GM12872 (cell line): ENCODE results near the gene IDUA.

Experiments used
- TF ChIP-seq, protein P1 (sequence below): IDR thresholded peaks from 3 replicates; pipeline ENCODE4 v1.5.1; 2011; ENCODE audit warnings: low read depth, mild to moderate bottlenecking, low read length, moderate library complexity; ENCODE audit not compliant: insufficient read depth

Gene IDUA

DNA sequence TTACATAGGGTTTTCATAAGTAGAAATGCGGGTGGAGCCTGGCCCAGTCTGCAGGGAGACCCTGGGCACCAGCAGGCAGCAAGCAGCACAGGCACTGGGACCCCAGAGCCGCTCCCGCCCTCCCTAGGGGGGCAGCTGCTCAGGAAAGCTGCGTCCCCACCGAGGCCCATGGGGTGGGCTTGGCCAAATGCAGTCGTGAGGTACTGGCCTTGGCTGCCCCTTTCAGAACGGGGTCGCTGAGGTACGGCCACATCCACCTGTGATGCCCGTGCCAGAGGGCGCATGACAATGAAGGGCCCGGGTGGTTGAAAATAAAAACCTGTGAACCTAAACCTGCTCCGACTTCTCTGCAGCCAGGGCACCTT lies 37.9 kb upstream of the IDUA start:
- TF ChIP-seq, protein P1, sequence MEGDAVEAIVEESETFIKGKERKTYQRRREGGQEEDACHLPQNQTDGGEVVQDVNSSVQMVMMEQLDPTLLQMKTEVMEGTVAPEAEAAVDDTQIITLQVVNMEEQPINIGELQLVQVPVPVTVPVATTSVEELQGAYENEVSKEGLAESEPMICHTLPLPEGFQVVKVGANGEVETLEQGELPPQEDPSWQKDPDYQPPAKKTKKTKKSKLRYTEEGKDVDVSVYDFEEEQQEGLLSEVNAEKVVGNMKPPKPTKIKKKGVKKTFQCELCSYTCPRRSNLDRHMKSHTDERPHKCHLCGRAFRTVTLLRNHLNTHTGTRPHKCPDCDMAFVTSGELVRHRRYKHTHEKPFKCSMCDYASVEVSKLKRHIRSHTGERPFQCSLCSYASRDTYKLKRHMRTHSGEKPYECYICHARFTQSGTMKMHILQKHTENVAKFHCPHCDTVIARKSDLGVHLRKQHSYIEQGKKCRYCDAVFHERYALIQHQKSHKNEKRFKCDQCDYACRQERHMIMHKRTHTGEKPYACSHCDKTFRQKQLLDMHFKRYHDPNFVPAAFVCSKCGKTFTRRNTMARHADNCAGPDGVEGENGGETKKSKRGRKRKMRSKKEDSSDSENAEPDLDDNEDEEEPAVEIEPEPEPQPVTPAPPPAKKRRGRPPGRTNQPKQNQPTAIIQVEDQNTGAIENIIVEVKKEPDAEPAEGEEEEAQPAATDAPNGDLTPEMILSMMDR, result no peak

DNA sequence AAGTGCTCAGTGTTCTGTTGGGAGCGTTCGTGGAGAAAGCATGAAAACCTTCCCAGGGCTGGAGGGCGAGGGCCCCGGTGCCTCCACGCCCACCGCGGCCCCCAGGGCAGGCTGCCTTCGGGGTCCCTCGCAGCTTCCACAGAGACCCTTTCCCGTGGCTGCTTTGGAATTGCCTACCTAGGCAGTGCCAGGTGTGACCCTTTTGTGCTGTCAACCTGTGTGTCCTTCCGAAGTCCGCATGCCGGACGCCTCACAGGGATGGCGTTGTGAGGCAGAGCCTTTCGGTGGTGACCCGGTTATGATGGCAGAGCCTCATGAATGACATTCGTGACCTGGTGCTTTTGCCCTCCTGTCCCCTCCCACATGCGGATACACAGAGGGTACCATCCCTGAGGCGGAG lies 37.2 kb upstream of the IDUA start:
- TF ChIP-seq, protein P1, result no peak

DNA sequence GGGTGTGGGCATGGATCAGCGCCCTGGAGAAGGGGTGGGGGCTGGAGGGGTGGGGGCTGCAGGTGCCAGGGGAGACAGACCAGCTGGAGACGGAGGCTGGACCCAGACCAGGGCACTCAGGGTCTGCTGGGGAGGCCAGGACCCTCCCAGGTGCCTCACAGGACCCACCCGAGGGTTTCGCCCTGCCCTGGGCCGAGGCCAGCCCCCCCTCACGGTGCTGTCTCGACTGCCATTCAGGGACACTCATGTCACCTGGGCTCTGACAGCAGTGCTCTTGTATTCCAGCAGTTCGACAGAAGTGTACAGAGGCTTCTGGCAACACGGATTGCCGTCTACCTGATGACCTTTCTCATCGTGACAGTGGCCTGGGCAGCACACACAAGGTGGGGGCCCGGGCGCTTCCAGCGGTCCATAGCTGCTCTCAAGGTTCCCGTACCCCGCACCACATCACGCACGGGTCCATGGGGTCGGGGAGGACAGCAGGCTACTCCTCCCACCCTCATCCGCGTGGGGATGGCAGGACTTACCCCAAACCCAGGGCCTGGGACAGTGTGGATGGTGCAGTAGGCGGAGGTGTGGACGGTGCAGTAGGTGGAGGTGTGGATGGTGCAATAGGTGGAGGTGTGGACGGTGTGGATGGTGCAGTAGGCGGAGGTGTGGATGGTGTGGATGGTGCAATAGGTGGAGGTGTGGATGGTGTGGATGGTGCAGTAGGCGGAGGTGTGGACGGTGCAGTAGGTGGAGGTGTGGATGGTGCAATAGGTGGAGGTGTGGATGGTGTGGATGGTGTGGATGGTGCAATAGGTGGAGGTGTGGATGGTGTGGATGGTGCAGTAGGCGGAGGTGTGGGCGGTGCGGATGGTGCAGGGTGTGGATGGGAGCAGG lies 36.5 kb upstream of the IDUA start:
- TF ChIP-seq, protein P1, result no peak

DNA sequence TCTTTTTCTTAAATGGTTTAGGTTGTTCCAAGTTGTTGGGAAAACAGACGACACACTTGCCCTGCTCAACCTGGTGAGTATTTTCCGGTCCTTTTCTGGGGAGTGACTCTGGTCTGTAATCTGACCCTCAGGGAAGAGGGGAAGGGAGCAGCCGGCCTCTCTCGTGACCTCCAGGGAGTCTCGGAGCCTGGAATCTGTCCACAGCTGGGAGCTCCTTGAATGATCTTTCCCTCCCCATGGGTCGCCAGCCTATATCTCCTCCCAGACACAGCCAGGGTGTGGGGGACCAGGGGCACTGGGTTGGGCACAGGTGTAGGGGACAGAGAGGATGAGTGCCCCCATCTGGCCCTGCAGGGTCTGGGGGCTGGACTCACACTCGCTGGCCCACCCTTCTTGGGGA lies 35.7 kb upstream of the IDUA start:
- TF ChIP-seq, protein P1, result no peak

DNA sequence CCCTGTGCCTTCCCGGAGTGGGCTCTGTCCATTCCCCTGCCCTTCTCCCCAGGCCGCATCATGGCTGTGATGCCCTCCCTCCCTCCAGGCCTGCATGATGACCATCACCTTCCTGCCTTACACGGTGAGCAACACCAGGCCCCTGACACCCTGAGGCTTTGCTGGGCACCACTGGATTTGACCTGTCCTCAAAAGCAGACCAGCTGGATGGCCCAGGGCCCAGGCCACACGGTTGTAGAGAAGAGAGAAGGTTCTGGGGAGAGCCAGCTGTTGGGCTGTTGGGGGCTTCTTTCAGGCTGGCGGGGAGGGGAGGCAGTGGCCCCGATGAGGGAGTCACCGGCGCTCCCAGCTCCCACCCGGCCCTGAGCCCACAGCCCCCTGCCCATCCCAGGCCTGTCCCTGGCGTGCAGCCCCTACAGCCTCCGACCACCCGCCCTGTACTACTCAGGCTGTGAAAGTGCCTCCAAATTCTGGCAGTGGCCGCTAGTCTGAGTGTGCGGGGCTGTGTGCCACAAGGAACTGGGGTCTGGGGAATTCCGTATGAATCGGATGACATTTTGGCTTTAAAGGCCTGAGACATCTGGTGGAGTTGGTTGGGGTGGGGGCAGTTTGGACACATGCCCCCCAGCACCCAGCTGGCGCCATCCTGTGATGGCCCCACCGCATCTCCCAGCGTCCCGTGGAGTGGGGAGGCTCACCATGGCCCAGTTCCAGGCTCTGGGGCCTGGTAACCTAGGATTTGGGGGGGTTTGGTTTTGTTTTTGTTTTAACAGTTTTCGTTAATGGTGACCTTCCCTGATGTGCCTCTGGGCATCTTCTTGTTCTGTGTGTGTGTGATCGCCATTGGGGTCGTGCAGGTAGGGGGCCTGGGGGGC lies 35.0 kb upstream of the IDUA start:
- TF ChIP-seq, protein P1, result no peak

DNA sequence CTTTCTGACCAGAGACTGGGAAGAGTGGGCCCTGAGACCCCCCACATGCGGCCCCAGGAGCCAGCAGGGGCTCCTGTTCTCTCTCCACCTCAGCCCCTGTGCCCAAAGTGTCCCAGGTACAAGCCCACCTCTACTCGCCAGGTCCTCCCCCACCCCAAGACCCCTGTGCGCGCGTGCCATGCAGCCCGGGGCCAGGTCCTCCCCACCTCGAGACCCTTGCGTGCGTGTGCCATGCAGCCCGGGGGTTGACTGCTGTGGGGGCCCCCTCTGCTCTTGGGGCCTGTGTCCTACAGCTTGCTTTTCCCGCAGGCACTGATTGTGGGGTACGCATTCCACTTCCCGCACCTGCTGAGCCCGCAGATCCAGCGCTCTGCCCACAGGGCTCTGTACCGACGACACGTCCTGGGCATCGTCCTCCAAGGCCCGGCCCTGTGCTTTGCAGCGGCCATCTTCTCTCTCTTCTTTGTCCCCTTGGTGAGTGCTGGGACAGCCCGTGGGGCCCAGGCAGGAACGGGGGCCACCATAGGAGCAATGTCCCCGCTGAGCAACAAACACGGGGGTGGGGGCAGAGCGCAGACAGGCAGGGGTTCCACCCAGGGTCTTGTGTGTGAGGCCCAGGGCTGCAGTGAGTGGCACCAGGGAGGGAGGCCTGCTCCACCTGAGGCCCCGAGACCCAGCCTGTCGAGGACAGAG lies 33.8 kb upstream of the IDUA start:
- TF ChIP-seq, protein P1, result no peak

DNA sequence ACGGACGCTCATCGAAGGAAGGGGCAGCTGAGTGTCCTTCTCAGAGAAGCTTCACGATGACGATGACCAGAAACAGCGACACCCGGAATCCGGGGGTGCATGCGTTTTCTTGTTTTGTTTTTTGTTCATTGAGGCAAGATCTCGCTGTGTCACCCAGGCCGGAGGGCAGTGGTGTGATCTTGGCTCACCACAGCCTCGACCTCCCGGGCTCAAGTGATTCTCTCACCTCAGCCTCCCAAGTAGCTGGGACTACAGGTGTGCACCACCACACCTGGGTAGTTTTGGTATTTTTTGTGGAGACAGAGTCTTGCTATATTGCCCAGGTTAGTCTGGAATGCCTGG lies 33.3 kb upstream of the IDUA start:
- TF ChIP-seq, protein P1, result no peak
